Testis (tissue), 2 donors: ENCODE results near the gene AIPL1.

Experiments
- POLR2A ChIP-seq: fragments of 450-650 bp; IDR thresholded peaks from one replicate; pipeline ENCODE4 v1.6.1; 2017; ENCODE audit warnings: antibody characterized with exemption, mild to moderate bottlenecking, moderate library complexity
- TF ChIP-seq, protein P1 (sequence below), 3 experiments: fragments of 450-650 bp in 2 of 3; fragments of 200-600 bp in 1 of 3; sonication (generic) in 1 of 3; IDR thresholded peaks; one replicate each; pipeline ENCODE4 v1.5.1; 2016 to 2019; ENCODE audit warnings: antibody characterized with exemption in 3 of 3, mild to moderate bottlenecking in 2 of 3, moderate library complexity in 1 of 3

DNA sequence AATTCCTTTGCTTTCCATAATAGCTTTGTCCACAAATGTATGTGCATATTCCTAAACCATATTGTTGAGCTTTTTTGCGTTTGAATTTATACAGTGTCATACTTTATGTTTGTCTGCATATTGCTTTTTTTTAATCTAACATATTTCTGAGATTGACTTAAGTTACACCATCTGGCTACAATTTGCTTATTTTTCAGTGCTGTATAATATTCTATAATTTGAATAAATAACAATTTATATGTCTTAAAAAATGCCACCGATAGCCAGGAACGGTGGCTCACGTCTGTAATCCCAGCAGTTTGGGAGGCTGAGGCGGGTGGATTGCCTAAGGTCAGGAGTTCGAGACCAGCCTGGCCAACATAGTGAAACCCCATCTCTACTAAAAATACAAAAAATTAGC lies 7.9 kb upstream of the AIPL1 start:
- no peak for TF ChIP-seq POLR2A
- TF ChIP-seq, protein P1, sequence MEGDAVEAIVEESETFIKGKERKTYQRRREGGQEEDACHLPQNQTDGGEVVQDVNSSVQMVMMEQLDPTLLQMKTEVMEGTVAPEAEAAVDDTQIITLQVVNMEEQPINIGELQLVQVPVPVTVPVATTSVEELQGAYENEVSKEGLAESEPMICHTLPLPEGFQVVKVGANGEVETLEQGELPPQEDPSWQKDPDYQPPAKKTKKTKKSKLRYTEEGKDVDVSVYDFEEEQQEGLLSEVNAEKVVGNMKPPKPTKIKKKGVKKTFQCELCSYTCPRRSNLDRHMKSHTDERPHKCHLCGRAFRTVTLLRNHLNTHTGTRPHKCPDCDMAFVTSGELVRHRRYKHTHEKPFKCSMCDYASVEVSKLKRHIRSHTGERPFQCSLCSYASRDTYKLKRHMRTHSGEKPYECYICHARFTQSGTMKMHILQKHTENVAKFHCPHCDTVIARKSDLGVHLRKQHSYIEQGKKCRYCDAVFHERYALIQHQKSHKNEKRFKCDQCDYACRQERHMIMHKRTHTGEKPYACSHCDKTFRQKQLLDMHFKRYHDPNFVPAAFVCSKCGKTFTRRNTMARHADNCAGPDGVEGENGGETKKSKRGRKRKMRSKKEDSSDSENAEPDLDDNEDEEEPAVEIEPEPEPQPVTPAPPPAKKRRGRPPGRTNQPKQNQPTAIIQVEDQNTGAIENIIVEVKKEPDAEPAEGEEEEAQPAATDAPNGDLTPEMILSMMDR (IDR thresholded peaks at IDR 0.05), result no peak
